ENCODE measurements around the gene ZSCAN22.
A peak's percentile ranks its signal among the peaks of the same experiment; 100 is the strongest.

The ZSCAN22 gene

GRCh38 chr19:58362272-58362994 is 35.6 kb downstream of the ZSCAN22 start, which contains the start of gene ZNF497:
ZNF497 (minus strand) TSS chr19:58362751; CDS start chr19:58357635, 5,116 bp downstream.
- Histone ChIP-seq H3K9ac (ENCODE audit: low read length) (no peak within 1 kb of the TSS), H2AFZ (ENCODE audit: low read length) (peak within 1 kb of the TSS; percentile 42; the same call in 1 of the 2 replicates), H3K9me2 (replicated peaks; ENCODE audit: insufficient read depth, low read length) (no peaks in the 10 kb centered on the region), H4K20me1 (ENCODE audit: insufficient read depth, low read length) (no peaks in the 10 kb centered on the region), H3K4me2 (ENCODE audit: low read depth, low read length) (no peak within 1 kb of the TSS; the same call in 1 of the 2 replicates), H3K79me2 (ENCODE audit: low read length) (no peaks in the 10 kb centered on the region), H3K4me3 (ENCODE audit: low read length) (peak within 1 kb of the TSS; percentile 42; the same call in 1 of the 2 replicates), H3F3A (ENCODE audit: insufficient read depth, low read length) (no peaks in the 10 kb centered on the region), H3K27me3 (replicated peaks; ENCODE audit: insufficient read depth, low read length) (no peaks in the 10 kb centered on the region), H3K4me1 (ENCODE audit: low read length) (no peaks in the 10 kb centered on the region), H3K27ac (ENCODE audit: low read length) (no peak within 1 kb of the TSS), H3K9me3 (replicated peaks; ENCODE audit: insufficient read depth, low read length) (no peaks in the 10 kb centered on the region), H3K36me3 (replicated peaks; ENCODE audit: insufficient read depth, low read length) (no peaks in the 10 kb centered on the region)
- no peak for TF ChIP-seq EZH2 (optimal IDR thresholded peaks at IDR 0.05; ENCODE audit: low read depth, low read length)
- DNase-seq, result peak; percentile 43

GRCh38 chr19:58364146-58364545 is 37.4 kb downstream of the ZSCAN22 start:
- Histone ChIP-seq H3K27me3 (replicated peaks; ENCODE audit: insufficient read depth, low read length) (no peaks in the 10 kb centered on the region), H2AFZ (ENCODE audit: low read length) (no peak overlapping the region), H3K9me2 (replicated peaks; ENCODE audit: insufficient read depth, low read length) (no peaks in the 10 kb centered on the region), H3K36me3 (replicated peaks; ENCODE audit: insufficient read depth, low read length) (no peaks in the 10 kb centered on the region), H4K20me1 (ENCODE audit: insufficient read depth, low read length) (no peaks in the 10 kb centered on the region), H3K9ac (ENCODE audit: low read length) (no peak overlapping the region), H3K4me3 (ENCODE audit: low read length) (no peak overlapping the region), H3K4me2 (ENCODE audit: low read depth, low read length) (no peak overlapping the region), H3K79me2 (ENCODE audit: low read length) (no peaks in the 10 kb centered on the region), H3K4me1 (ENCODE audit: low read length) (no peaks in the 10 kb centered on the region), H3K27ac (ENCODE audit: low read length) (no peak overlapping the region), H3F3A (ENCODE audit: insufficient read depth, low read length) (no peaks in the 10 kb centered on the region), H3K9me3 (replicated peaks; ENCODE audit: insufficient read depth, low read length) (no peaks in the 10 kb centered on the region)
- TF ChIP-seq EZH2 (optimal IDR thresholded peaks at IDR 0.05; ENCODE audit: low read depth, low read length) (no peak), EZH2phosphoT487 (IDR thresholded peaks at IDR 0.05; ENCODE audit: low read length) (no peak), CTCF (IDR thresholded peaks at IDR 0.05; ENCODE audit: low read length) (no peak)
- no peak for DNase-seq

- no peak overlapping the region for H3K4me3 ChIP-seq (ENCODE audit: low read length)
- no peak overlapping the region for H3K9ac ChIP-seq (ENCODE audit: low read length)
- H3K9me2 ChIP-seq (replicated peaks; ENCODE audit: insufficient read depth, low read length), result no peaks in the 10 kb centered on the region
- H3F3A ChIP-seq (ENCODE audit: insufficient read depth, low read length), result no peaks in the 10 kb centered on the region
- no peaks in the 10 kb centered on the region for H3K9me3 ChIP-seq (replicated peaks; ENCODE audit: insufficient read depth, low read length)
- no peak for DNase-seq
- H3K4me1 ChIP-seq (ENCODE audit: low read length), result no peaks in the 10 kb centered on the region
- H3K27me3 ChIP-seq (replicated peaks; ENCODE audit: insufficient read depth, low read length), result no peaks in the 10 kb centered on the region
- TF ChIP-seq CTCF (IDR thresholded peaks at IDR 0.05; ENCODE audit: low read length) (no peak), EZH2 (optimal IDR thresholded peaks at IDR 0.05; ENCODE audit: low read depth, low read length) (no peak)
- H4K20me1 ChIP-seq (ENCODE audit: insufficient read depth, low read length), result no peaks in the 10 kb centered on the region
- H3K4me2 ChIP-seq (ENCODE audit: low read depth, low read length), result no peak overlapping the region
- no peak overlapping the region for H3K27ac ChIP-seq (ENCODE audit: low read length)
- H3K36me3 ChIP-seq (replicated peaks; ENCODE audit: insufficient read depth, low read length), result no peaks in the 10 kb centered on the region
- no peak overlapping the region for H2AFZ ChIP-seq (ENCODE audit: low read length)
- no peaks in the 10 kb centered on the region for H3K79me2 ChIP-seq (ENCODE audit: low read length)
These were observed 40.0 kb downstream of the ZSCAN22 start for GRCh38 chr19:58366585-58367430.
